ENCODE measurements around the gene EDEM1.

GRCh38 chr3:5185093-5185673, 2.3 kb upstream of the EDEM1 start:
- no peak for TF ChIP-seq CTCF (IDR thresholded peaks at IDR 0.05; ENCODE audit: borderline replicate concordance, extremely low read depth, low read length, poor library complexity, severe bottlenecking)
- no peak for TF ChIP-seq EZH2 (IDR thresholded peaks at IDR 0.05; ENCODE audit: borderline replicate concordance, low read depth, low read length, severe bottlenecking)
